Measurements from ENCODE around the gene TESPA1.

GRCh38 chr12:54926246-54926645 is 58.3 kb downstream of the TESPA1 start:
- no peak for TF ChIP-seq CTCF (IDR thresholded peaks at IDR 0.05)
- no peak for TF ChIP-seq POLR2A (IDR thresholded peaks at IDR 0.05)

Measured in uterus (tissue), 2 donors.